ENCODE measurements around the gene NHSL2.

The NHSL2 gene

GRCh38 chrX:71991164-71991563 lies 80.5 kb downstream of the NHSL2 start:
- no peak for DNase-seq (ENCODE audit: low read depth)

- no peak for DNase-seq (ENCODE audit: low read depth)
Measured at GRCh38 chrX:71992711-71993110, 82.1 kb downstream of the NHSL2 start.

GRCh38 chrX:71993371-71993770 lies 82.7 kb downstream of the NHSL2 start:
- no peak for DNase-seq (ENCODE audit: low read depth)

- DNase-seq (ENCODE audit: low read depth): no peak
Measured at GRCh38 chrX:71994601-71995000, 84.0 kb downstream of the NHSL2 start.

GRCh38 chrX:71995122-71995521 lies 84.5 kb downstream of the NHSL2 start:
- DNase-seq (ENCODE audit: low read depth): no peak

- DNase-seq (ENCODE audit: low read depth): no peak
Measured at GRCh38 chrX:71996136-71996535, 85.5 kb downstream of the NHSL2 start.

GRCh38 chrX:71996826-71997225 lies 86.2 kb downstream of the NHSL2 start:
- DNase-seq (ENCODE audit: low read depth): no peak

GRCh38 chrX:71997320-71997719 lies 86.7 kb downstream of the NHSL2 start:
- no peak for DNase-seq (ENCODE audit: low read depth)

- DNase-seq (ENCODE audit: low read depth): peak; percentile 16
Measured at GRCh38 chrX:71998836-71999509, 88.3 kb downstream of the NHSL2 start.

- no peak for DNase-seq (ENCODE audit: low read depth)
Measured at GRCh38 chrX:71999535-71999934, 88.9 kb downstream of the NHSL2 start.

GRCh38 chrX:72001471-72001870 lies 90.8 kb downstream of the NHSL2 start:
- DNase-seq (ENCODE audit: low read depth): no peak

GRCh38 chrX:72001906-72002305 lies 91.3 kb downstream of the NHSL2 start:
- DNase-seq (ENCODE audit: low read depth): no peak

- no peak for DNase-seq (ENCODE audit: low read depth)
Measured at GRCh38 chrX:72002875-72003274, 92.2 kb downstream of the NHSL2 start.

- peak; percentile 41 for DNase-seq (ENCODE audit: low read depth)
Measured at GRCh38 chrX:72003811-72004750, 93.4 kb downstream of the NHSL2 start.

GRCh38 chrX:72005046-72005445 lies 94.4 kb downstream of the NHSL2 start:
- no peak for DNase-seq (ENCODE audit: low read depth)

GRCh38 chrX:72006461-72006860 lies 95.8 kb downstream of the NHSL2 start:
- no peak for DNase-seq (ENCODE audit: low read depth)

GRCh38 chrX:72009731-72010130 lies 99.1 kb downstream of the NHSL2 start:
- no peak for DNase-seq (ENCODE audit: low read depth)

GRCh38 chrX:72011734-72012133 lies 101.1 kb downstream of the NHSL2 start:
- DNase-seq (ENCODE audit: low read depth): no peak

- DNase-seq (ENCODE audit: low read depth): no peak
Measured at GRCh38 chrX:72015383-72015782, 104.7 kb downstream of the NHSL2 start.

GRCh38 chrX:72016881-72017783 lies 106.5 kb downstream of the NHSL2 start:
- no peak for DNase-seq (ENCODE audit: low read depth)

GRCh38 chrX:72018277-72019112 lies 107.8 kb downstream of the NHSL2 start:
- peak; percentile 87 for DNase-seq (ENCODE audit: low read depth)

All from iris pigment epithelial cell (primary cell).